MV-4-11 (cell line): Measurements from ENCODE around the gene CFAP107.
"Not testable (repeated sequence)": the region's sequence is repeated elsewhere in the genome, so short reads cannot be mapped to it uniquely, and the experiment has no call there.

Experiments used
- DNase-seq: peaks from one replicate; lab custom pipeline; 2025; lab: John Stamatoyannopoulos, UW

CFAP107 gene

DNA sequence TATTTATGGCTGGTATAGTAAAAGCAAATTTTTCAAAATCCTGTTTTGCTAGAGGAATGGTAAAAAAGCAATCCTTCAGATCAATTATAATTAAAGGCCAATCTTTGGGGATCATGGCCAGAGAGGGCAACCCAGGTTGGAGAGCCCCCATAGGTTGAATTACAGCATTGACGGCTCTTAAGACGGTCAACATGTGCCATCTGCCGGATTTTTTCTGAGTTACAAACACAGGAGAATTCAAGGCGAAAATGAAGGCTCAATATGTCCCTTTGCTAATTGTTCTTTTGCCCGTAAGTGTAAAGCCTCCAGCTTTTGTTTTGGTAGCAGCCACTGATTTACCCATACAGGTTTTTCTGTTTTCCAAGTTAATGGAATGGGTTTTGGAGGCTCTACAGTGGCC lies 35.5 kb downstream of the CFAP107 start:
- not testable (repeated sequence) for DNase-seq

DNA sequence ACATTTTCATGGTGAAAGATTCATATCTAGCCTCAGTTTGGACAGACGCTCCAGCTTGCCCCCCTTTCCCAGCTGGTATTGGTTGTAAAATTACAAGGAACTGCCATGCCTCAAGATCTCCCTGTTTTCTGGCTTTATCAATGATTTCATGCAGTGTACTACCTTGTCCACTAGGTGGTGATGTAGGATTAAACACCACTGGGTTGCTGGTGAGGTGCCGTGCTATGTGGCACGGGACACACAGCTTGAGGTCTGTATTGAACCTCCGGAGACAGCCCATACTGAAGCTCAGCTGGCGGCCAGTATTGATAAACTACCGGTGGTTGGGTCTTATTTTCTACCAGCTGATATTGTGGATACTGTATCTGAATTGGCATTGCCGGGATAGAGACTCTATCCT lies 37.8 kb downstream of the CFAP107 start:
- peak; percentile 7 for DNase-seq

DNA sequence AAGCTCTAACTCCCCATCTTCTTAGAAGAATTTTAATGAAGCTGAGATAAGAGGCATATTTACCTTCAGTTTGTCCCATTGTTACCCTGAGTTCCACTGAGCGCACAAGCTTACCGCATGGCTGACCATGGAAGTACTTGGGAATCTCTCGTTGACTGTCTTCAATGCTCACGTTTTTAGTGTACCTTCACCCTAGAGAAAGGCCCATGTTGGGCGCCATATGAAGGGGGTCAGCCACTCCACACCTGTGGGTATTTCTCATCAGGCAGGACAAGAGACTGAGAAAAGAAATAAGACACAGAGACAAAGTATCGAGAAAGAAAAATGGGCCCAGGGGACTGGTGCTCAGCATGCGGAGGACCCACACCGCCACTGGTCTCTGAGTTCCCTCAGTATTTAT lies 38.7 kb downstream of the CFAP107 start:
- not testable (repeated sequence) for DNase-seq

DNA sequence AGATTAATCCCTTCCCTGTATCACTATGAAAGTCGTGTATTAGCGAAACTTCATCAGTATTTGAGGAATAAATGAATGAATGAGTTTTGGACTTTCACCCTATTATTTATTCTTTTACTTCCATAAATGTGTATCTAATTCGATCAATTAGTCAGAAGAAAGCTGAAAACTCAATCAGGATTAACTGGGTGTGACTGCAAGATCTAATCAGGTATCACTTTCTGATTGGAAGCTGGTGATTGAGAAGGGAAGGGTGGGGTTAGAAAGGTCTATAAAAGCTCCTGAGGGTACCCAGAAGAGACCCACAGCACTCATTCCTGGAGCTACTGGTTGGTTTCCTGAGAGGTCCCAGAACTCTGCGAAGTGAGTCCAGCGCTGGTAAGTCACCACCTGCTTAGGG lies 45.1 kb downstream of the CFAP107 start, which contains the start of gene PRAMEF1:
Gene PRAMEF1 (plus strand): TSS at position 301 of the 400 bp plus-strand sequence. CDS start 1,831 bp downstream, outside the sequence.
- DNase-seq = not testable (repeated sequence)

DNA sequence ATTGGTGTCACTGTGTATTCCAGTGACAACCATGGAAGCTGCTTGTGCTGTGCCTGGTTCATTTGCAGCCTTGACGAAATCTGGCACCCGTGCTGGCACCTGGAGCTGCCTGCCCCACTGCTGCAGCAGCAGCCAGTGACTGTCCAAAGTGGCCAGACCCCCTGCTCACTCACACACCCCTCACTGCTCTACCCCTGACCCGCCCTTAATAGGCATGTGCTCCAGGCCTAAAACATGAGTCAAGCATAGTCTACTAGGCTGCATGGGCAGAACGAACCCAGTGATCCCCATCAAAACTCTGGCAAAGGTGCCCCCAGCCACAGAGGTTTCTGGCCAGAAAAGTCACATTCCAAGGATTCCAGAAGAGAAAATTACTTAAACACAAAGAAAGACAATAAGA lies 52.9 kb downstream of the CFAP107 start:
- no peak for DNase-seq

DNA sequence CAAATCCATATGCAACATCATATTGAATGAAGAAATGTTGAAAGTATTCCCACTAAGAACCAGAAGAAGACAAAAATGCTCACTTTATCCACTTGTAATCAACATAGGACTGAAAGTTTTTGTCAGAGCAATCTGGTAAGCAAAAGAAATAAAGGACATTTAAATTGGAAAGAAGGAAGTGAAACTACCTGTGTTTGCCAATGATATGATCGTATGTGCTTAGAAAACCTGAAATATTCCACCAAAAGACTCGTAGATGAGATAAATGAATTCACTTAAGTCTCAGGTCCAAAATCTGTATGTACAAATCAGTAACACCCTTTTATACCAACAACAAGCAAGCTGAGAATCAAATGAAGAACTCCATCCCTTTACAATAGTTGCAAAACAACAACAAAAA lies 53.7 kb downstream of the CFAP107 start:
- DNase-seq = no peak

DNA sequence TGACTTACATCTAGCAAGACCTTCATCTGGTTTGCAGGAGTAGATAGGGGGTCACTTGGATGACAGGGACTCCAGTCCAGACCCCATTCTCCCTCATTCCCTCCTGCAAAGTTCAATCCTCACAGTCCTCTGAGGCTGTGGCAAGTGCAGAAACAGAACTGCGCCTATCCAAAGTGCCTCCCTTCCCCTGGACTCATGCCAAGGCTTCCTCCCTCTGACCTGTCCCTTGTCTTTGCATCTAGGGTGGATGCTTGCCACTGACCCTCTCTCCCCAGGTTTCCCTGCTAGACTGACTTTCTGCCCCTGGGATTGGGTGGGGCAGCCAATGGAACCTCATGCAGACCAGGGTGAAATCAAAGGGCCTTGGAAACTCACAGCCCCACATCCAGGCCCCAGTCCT lies 63.9 kb downstream of the CFAP107 start:
- no peak for DNase-seq

DNA sequence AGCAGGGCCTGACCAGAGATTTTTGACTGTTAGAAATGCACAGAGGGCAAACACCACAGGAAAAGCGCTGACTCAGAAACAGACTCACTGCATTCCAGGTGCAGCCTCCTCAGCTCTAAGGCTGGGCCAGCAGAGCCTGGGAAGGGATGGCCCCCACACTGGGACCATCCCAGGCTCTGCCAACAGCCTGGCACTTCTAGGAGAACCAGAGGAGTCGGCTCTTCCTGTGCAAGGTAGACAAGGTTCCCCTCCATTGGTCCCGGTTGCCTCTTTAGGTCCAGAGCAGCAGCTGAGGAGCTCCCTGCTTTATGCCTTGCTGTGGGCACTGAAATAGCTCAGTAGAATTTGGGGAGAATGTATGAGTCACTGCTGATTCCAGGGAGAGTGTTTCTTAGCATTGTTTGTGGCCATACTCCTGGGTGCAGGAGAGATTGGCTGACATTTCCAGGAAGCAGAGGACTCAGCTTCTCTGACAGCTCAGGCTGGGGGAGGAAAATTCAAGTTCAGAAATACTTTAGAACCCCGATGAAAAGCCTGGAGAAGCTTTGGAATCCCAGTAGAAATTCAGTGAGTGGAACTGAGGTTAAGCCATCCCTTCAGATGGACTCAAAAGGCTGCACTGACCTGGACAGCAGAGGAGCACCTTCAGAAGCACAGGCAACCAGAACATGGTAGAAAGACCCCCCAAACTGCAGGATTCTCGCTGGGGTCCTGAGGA lies 64.8 kb downstream of the CFAP107 start:
- no peak for DNase-seq

DNA sequence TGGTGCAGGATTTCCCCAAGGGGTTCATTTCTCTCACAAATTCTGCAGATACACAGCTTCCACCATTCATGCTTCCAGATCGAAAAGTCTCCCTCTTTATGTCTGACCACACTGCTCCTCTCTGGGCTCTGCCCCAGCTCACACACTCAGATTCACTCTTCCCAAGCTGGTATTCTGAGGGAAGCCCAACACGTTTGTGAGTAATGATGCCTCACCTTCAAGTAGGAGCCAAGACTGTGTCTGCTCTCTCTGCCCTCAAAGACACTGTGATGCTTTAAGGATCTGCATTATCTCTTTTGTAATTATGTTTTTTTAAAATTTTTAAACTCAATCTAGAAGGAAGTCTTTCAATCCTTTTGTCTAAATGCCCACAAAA lies 65.4 kb downstream of the CFAP107 start:
- no peak for DNase-seq
